Karpas-422 (cell line): ENCODE measurements around the gene C7. TPM values are rescaled to one million over a fixed set of nuclear protein-coding genes. Genes with fewer than 3 reads are reported as not detected.

Experiments
- DNase-seq: peaks from one replicate; pipeline ENCODE4 v3.0.0-alpha.2; 2015
- H2AFZ ChIP-seq: fragments of 200-600 bp; sonication (generic); 2 replicates; pipeline ENCODE4 v1.6.1; 2014; ENCODE audit warnings: antibody characterized with exemption, low read length, mixed read lengths
- H3K27ac ChIP-seq: fragments of 200-600 bp; sonication (generic); 2 replicates; pipeline ENCODE4 v1.5.1; 2014; ENCODE audit warnings: mild to moderate bottlenecking, low read length, moderate library complexity
- H3K27me3 ChIP-seq: fragments of 200-600 bp; sonication (generic); 2 replicates; pipeline ENCODE4 v1.6.1; 2014; ENCODE audit warnings: low read length, mixed read lengths
- H3K36me3 ChIP-seq: fragments of 200-600 bp; sonication (generic); 2 replicates; pipeline ENCODE4 v1.6.1; 2014; ENCODE audit warnings: low read length, mixed read lengths; ENCODE audit not compliant: insufficient read depth
- H3K4me1 ChIP-seq: fragments of 200-600 bp; sonication (generic); 2 replicates; pipeline ENCODE4 v1.6.1; 2014; ENCODE audit warnings: mild to moderate bottlenecking, low read length, mixed read lengths
- H3K4me2 ChIP-seq: fragments of 200-600 bp; sonication (generic); 2 replicates; pipeline ENCODE4 v1.6.1; 2014; ENCODE audit warnings: low read length, low read depth, mild to moderate bottlenecking; ENCODE audit not compliant: poor library complexity, severe bottlenecking
- H3K4me3 ChIP-seq: fragments of 200-600 bp; sonication (generic); 2 replicates; pipeline ENCODE4 v1.5.1; 2014; ENCODE audit warnings: mild to moderate bottlenecking, antibody characterized with exemption, low read length, mixed read lengths
- H3K79me2 ChIP-seq: fragments of 200-600 bp; sonication (generic); 2 replicates; pipeline ENCODE4 v1.6.1; 2014; ENCODE audit warnings: mild to moderate bottlenecking, low read length, mixed read lengths
- H3K9ac ChIP-seq: fragments of 200-600 bp; sonication (generic); 2 replicates; pipeline ENCODE4 v1.6.0; 2014; ENCODE audit warnings: low read length
- H3K9me2 ChIP-seq: fragments of 200-600 bp; sonication (generic), shearing (Covaris generic); replicated peaks from 2 replicates; pipeline ENCODE4 v1.6.0; 2014; ENCODE audit warnings: mild to moderate bottlenecking, low read length, moderate library complexity; ENCODE audit not compliant: insufficient read depth
- H3K9me3 ChIP-seq: fragments of 300-700, 200-600 bp; sonication (generic); 2 replicates; pipeline ENCODE4 v1.6.1; 2014; ENCODE audit warnings: low read length, mixed read lengths
- H4K20me1 ChIP-seq: fragments of 200-600 bp; sonication (generic); 2 replicates; pipeline ENCODE4 v1.6.1; 2014; ENCODE audit warnings: mild to moderate bottlenecking, antibody characterized with exemption, low read length, low read depth; ENCODE audit not compliant: insufficient read depth
- total RNA-seq: library from RNA; depleted of rRNA; stranded (reverse); fragments of >200 nt; shearing (Covaris generic); gene quantifications from 2 replicates; pipeline ENCODE4 v1.2.3, GENCODE V29; 2014; ENCODE audit warnings: low replicate concordance

The C7 gene
- total RNA-seq, 1 experiment from 2014 or later: not detected

GRCh38 chr5:40987349-40987748 lies 78.1 kb downstream of the C7 start:
- Histone ChIP-seq H3K9ac (no peak overlapping the region), H3K27ac (no peak overlapping the region), H3K4me2 (no peak overlapping the region), H3K4me3 (no peak overlapping the region), H3K9me2 (no peaks in the 10 kb centered on the region), H3K79me2 (no peaks in the 10 kb centered on the region), H3K4me1 (no peaks in the 10 kb centered on the region), H3K27me3 (no peaks in the 10 kb centered on the region), H4K20me1 (no peaks in the 10 kb centered on the region), H2AFZ (no peak overlapping the region), H3K36me3 (no peaks in the 10 kb centered on the region), H3K9me3 (no peaks in the 10 kb centered on the region)
- no peak for DNase-seq

GRCh38 chr5:40988746-40989510 lies 79.6 kb downstream of the C7 start:
- Histone ChIP-seq H4K20me1 (no peaks in the 10 kb centered on the region), H3K4me2 (no peak overlapping the region), H3K4me3 (no peak overlapping the region), H3K4me1 (no peaks in the 10 kb centered on the region), H3K27ac (no peak overlapping the region), H3K79me2 (no peaks in the 10 kb centered on the region), H3K9ac (no peak overlapping the region), H3K9me2 (no peaks in the 10 kb centered on the region), H3K36me3 (no peaks in the 10 kb centered on the region), H3K27me3 (no peaks in the 10 kb centered on the region), H2AFZ (no peak overlapping the region), H3K9me3 (no peaks in the 10 kb centered on the region)
- no peak for DNase-seq

DNA sequence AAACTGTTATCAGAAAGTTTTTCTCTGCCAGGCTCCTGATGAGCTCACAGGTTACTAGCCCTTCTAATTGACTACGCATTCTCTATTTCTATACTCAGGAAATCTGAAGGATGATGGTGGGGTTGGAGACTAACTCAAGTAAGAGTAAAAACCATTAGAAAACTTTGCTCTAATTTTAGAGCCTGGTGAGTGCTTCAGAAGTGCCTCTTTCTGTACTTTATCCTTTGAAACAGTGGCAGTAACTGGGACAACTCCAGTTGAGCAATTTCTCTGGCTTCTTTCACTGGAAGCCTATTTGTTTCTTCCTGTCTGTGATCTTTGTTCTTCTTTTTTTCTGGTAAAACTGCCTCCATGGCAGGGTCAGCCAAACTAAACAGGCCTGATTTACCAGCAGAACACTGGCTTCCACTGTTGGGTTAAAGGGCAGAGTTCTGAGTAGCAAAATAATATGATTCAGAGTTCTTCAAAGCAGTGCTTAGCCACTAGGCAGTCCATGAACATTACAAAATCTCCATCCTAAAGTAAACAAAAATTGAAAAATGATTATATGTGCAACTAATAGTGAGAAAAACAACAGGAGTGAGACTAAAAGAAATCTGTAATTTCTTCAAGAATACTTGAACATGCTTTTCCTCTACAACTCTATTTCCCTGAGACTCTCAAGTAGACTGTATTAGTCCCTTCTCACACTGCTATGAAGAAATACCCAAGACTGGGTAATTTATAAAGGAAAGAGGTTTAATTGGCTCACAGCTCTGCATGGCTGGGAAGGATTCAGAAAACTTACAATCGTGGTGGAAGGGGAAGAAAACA lies 82.1 kb downstream of the C7 start:
- Histone ChIP-seq H3K4me1 (no peaks in the 10 kb centered on the region), H3K9me3 (no peaks in the 10 kb centered on the region), H3K4me3 (no peak overlapping the region), H3K27ac (no peak overlapping the region), H4K20me1 (no peaks in the 10 kb centered on the region), H2AFZ (no peak overlapping the region), H3K27me3 (no peaks in the 10 kb centered on the region), H3K79me2 (no peaks in the 10 kb centered on the region), H3K4me2 (no peak overlapping the region), H3K36me3 (no peaks in the 10 kb centered on the region), H3K9me2 (no peaks in the 10 kb centered on the region), H3K9ac (no peak overlapping the region)
- no peak for DNase-seq

- Histone ChIP-seq H4K20me1 (no peaks in the 10 kb centered on the region), H3K9me3 (no peaks in the 10 kb centered on the region), H3K27ac (no peak overlapping the region), H3K9me2 (no peaks in the 10 kb centered on the region), H3K9ac (no peak overlapping the region), H2AFZ (no peak overlapping the region), H3K4me1 (no peaks in the 10 kb centered on the region), H3K4me2 (no peak overlapping the region), H3K4me3 (no peak overlapping the region), H3K36me3 (no peaks in the 10 kb centered on the region), H3K79me2 (no peaks in the 10 kb centered on the region), H3K27me3 (no peaks in the 10 kb centered on the region)
- no peak for DNase-seq
Observed at GRCh38 chr5:40991981-40992559, 82.8 kb downstream of the C7 start.

- DNase-seq: no peak
- Histone ChIP-seq H3K4me2 (no peak overlapping the region), H3K4me3 (no peak overlapping the region), H3K9ac (no peak overlapping the region), H2AFZ (no peak overlapping the region), H3K27me3 (no peaks in the 10 kb centered on the region), H3K79me2 (no peaks in the 10 kb centered on the region), H4K20me1 (no peaks in the 10 kb centered on the region), H3K36me3 (no peaks in the 10 kb centered on the region), H3K9me2 (no peaks in the 10 kb centered on the region), H3K4me1 (no peaks in the 10 kb centered on the region), H3K9me3 (no peaks in the 10 kb centered on the region), H3K27ac (no peak overlapping the region)
Observed at GRCh38 chr5:40995801-40996586, 86.7 kb downstream of the C7 start.

DNA sequence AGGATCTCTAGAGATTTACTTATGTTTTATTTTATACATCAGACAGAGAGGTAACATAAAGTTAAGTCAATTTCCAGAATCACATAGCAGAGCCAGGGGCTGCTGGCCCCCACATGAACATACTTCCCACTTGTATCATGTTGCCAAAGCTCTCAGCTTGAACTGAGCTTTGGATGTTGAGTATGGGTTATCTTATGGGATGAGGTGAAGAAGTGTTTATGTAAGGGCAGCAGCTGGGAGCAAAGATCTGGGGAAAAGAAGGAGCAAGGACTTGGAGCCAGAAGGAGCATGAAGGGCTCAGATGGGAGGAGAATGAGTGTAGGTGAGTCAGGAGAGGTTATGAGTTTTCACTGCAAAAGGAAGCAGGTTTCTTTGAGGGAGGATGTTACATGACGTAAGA lies 89.8 kb downstream of the C7 start:
- no peak overlapping the region for H3K4me3 ChIP-seq
- no peaks in the 10 kb centered on the region for H3K9me2 ChIP-seq
- DNase-seq: no peak
- H3K36me3 ChIP-seq: no peaks in the 10 kb centered on the region
- no peak overlapping the region for H3K4me2 ChIP-seq
- no peak overlapping the region for H3K27ac ChIP-seq
- no peaks in the 10 kb centered on the region for H3K27me3 ChIP-seq
- H4K20me1 ChIP-seq: no peaks in the 10 kb centered on the region
- no peak overlapping the region for H2AFZ ChIP-seq
- H3K4me1 ChIP-seq: no peaks in the 10 kb centered on the region
- H3K9ac ChIP-seq: no peak overlapping the region
- H3K79me2 ChIP-seq: no peaks in the 10 kb centered on the region
- H3K9me3 ChIP-seq: no peaks in the 10 kb centered on the region

GRCh38 chr5:40999966-41000365 lies 90.7 kb downstream of the C7 start:
- H3K4me1 ChIP-seq: no peaks in the 10 kb centered on the region
- no peaks in the 10 kb centered on the region for H3K27me3 ChIP-seq
- H2AFZ ChIP-seq: no peak overlapping the region
- no peak overlapping the region for H3K27ac ChIP-seq
- H3K9ac ChIP-seq: no peak overlapping the region
- no peaks in the 10 kb centered on the region for H3K9me2 ChIP-seq
- no peaks in the 10 kb centered on the region for H4K20me1 ChIP-seq
- H3K4me2 ChIP-seq: no peak overlapping the region
- no peaks in the 10 kb centered on the region for H3K36me3 ChIP-seq
- H3K9me3 ChIP-seq: no peaks in the 10 kb centered on the region
- no peaks in the 10 kb centered on the region for H3K79me2 ChIP-seq
- H3K4me3 ChIP-seq: no peak overlapping the region
- DNase-seq: no peak
